Measurements from ENCODE around the gene INTU.

Gene INTU

GRCh38 chr4:127756906-127757305 lies 124.1 kb downstream of the INTU start:
- no peak for FAIRE-seq

GRCh38 chr4:127759228-127759820 lies 126.6 kb downstream of the INTU start:
- no peak for FAIRE-seq

GRCh38 chr4:127759893-127760292 lies 127.1 kb downstream of the INTU start:
- FAIRE-seq = no peak

- no peak for FAIRE-seq
These were observed 138.9 kb downstream of the INTU start for GRCh38 chr4:127771535-127772275.

GRCh38 chr4:127772769-127773671 lies 140.3 kb downstream of the INTU start:
- no peak for FAIRE-seq

- no peak for FAIRE-seq
These were observed 143.1 kb downstream of the INTU start for GRCh38 chr4:127775843-127776242.

Data from TTC549 (cell line).